Activated CD4-positive, alpha-beta memory T cell treated with anti-CD3 and anti-CD28 coated beads, Interleukin-2, amount 10 ng/mL, durations not matched to agents 7 days and 5 days (primary cell): ENCODE measurements around the gene ARAP1. TPM values are rescaled to one million over a fixed set of nuclear protein-coding genes. Genes with fewer than 3 reads are reported as not detected.
A peak's percentile ranks its signal among the peaks of the same experiment; 100 is the strongest.

Source experiments
- CTCF ChIA-PET: fragments of 350-600 bp; sonication (Branson Sonifier 250); formaldehyde crosslinking; loops from one replicate; lab custom pipeline; 2021; ENCODE audit warnings: antibody characterized with exemption, inconsistent platforms; lab: Charles Lee
- POLR2A ChIA-PET: fragments of 350-600 bp; sonication (Branson Sonifier 250); formaldehyde crosslinking; loops from one replicate; lab custom pipeline; 2021; ENCODE audit warnings: antibody characterized with exemption; lab: Charles Lee
- DNase-seq: peaks from one replicate; pipeline ENCODE4 v3.0.0-alpha.2; 2020
- H3K27ac Mint-ChIP-seq: one replicate; pipeline ENCODE4 v1.8.0; 2021; ENCODE audit warnings: mild to moderate bottlenecking, mixed read lengths
- H3K27me3 Mint-ChIP-seq: one replicate; pipeline ENCODE4 v1.8.0; 2021; ENCODE audit warnings: mixed read lengths
- H3K36me3 Mint-ChIP-seq: one replicate; pipeline ENCODE4 v1.8.0; 2021; ENCODE audit warnings: low read depth, mixed read lengths
- H3K4me1 Mint-ChIP-seq: one replicate; pipeline ENCODE4 v1.8.0; 2021; ENCODE audit warnings: mixed read lengths
- H3K4me3 Mint-ChIP-seq: one replicate; pipeline ENCODE4 v1.8.0; 2021; ENCODE audit warnings: mild to moderate bottlenecking, mixed read lengths
- H3K9me3 Mint-ChIP-seq: one replicate; pipeline ENCODE4 v1.8.0; 2021; ENCODE audit warnings: mixed read lengths
- total RNA-seq, 2 experiments: library from RNA; stranded (reverse); gene quantifications; one replicate each; pipeline ENCODE4 v1.2.3, GENCODE V29; 2021

ARAP1 gene
- total RNA-seq, 2 experiments from 2014 or later, result 108 to 109 TPM

DNA sequence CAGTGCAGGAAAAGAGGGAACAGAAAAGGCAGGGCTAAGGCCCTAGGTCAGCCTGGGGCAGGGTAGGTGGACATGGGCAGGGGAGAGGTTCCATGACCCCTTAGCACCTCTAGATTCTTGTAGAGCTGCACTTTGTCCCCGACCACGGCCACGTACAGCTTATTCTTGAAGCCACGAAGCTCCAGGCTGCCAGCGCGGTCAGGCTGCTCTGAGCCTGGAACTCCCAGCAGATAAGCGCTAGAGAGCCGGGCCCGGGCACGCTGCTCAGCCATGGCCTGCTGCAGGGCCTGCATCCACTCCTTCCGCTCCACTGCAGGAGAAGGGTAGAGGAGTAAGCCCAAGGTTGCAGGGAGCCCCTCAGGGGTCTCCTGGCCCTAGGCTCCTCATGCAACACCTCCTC is 41.9 kb downstream of the ARAP1 start:
- no peak for DNase-seq
- Mint-ChIP-seq H3K9me3 (no peaks in the 10 kb centered on the region), H3K27ac (no peak overlapping the region), H3K4me3 (no peak overlapping the region), H3K27me3 (no peaks in the 10 kb centered on the region), H3K4me1 (no peaks in the 10 kb centered on the region), H3K36me3 (peaks cover 60% of the 10 kb centered on the region)
- POLR2A ChIA-PET, result no interaction called here
- CTCF ChIA-PET, result no interaction called here

DNA sequence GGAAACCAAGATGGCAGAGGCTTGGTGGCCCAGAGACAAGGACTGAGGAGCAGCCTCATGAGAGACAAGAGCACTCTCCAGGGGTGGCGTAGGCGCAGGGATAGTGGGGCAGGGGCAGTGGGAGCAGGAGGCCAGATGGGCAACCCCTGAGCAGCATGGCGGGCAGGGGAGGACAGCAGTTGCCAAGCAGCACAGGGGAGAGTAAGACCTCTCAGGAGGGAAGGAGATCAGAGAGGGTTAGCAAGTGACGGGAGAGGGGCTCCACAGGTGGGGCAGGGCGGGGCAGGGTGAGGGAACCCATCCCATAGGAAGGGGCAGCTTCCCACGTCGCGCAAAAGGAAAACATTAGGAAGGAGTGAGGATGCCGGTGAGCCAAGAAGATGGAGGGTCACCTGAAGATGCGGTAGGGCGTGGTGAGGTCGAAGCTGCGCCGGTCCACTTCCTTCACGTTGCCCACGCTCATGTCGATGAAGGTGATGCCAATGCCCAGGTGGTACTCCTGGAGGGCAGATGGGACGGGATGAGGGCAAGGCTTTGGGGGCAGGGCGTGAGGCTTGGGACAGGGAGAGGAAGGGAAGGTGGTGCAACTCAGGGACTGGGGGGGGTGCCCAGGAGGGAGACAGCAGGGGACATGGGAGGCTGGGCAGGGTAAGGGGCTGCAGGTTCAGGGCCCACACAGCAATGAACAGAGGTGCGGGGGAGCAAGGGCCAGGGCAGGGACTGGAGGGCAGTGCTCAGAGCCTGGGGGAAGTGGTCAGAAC is 42.5 kb downstream of the ARAP1 start:
- Mint-ChIP-seq H3K4me3 (no peak overlapping the region), H3K9me3 (no peaks in the 10 kb centered on the region), H3K27me3 (no peaks in the 10 kb centered on the region), H3K36me3 (peaks cover 64% of the 10 kb centered on the region), H3K4me1 (no peaks in the 10 kb centered on the region), H3K27ac (no peak overlapping the region)
- CTCF ChIA-PET, result interaction anchor here (0.6 kb wide), 1 partner anchor 84 kb away, joined by 3 read pairs; no protein-coding TSS in a partner anchor
- DNase-seq, result no peak
- POLR2A ChIA-PET, result no interaction called here

- H3K4me3 Mint-ChIP-seq, result no peak overlapping the region
- CTCF ChIA-PET, result interaction anchor here (1.7 kb wide), 1 partner anchor 23 kb away, joined by 3 read pairs; no protein-coding TSS in a partner anchor
- peaks cover 63% of the 10 kb centered on the region for H3K36me3 Mint-ChIP-seq
- POLR2A ChIA-PET, result interaction anchor here (0.8 kb wide), 1 partner anchor 10 kb away, joined by 3 read pairs; no protein-coding TSS in a partner anchor
- no peak for DNase-seq
- no peaks in the 10 kb centered on the region for H3K9me3 Mint-ChIP-seq
- no peaks in the 10 kb centered on the region for H3K27me3 Mint-ChIP-seq
- no peaks in the 10 kb centered on the region for H3K4me1 Mint-ChIP-seq
- H3K27ac Mint-ChIP-seq, result no peak overlapping the region
Observed at GRCh38 chr11:72707032-72707431, 45.2 kb downstream of the ARAP1 start.

- Mint-ChIP-seq H3K4me1 (no peaks in the 10 kb centered on the region), H3K36me3 (peaks cover 66% of the 10 kb centered on the region), H3K27me3 (no peaks in the 10 kb centered on the region), H3K9me3 (no peaks in the 10 kb centered on the region), H3K4me3 (no peak overlapping the region), H3K27ac (no peak overlapping the region)
- no peak for DNase-seq
- CTCF ChIA-PET, result interaction anchor here (1.2 to 1.7 kb wide), 2 partner anchors 22 to 23 kb away, joined by 3 read pairs; no protein-coding TSS in a partner anchor
- POLR2A ChIA-PET, result interaction anchor here (0.8 kb wide), 1 partner anchor 10 kb away, joined by 3 read pairs; no protein-coding TSS in a partner anchor
Observed at GRCh38 chr11:72706579-72706978, 45.6 kb downstream of the ARAP1 start.

- Mint-ChIP-seq H3K36me3 (peaks cover 67% of the 10 kb centered on the region), H3K9me3 (no peaks in the 10 kb centered on the region), H3K4me3 (no peak overlapping the region), H3K27ac (no peak overlapping the region), H3K4me1 (no peaks in the 10 kb centered on the region), H3K27me3 (no peaks in the 10 kb centered on the region)
- POLR2A ChIA-PET, result interaction anchor here (0.8 kb wide), 1 partner anchor 11 kb away, joined by 3 read pairs; no protein-coding TSS in a partner anchor
- CTCF ChIA-PET, result interaction anchor here (1.2 to 1.7 kb wide), 2 partner anchors 21 to 22 kb away, joined by 3 read pairs; no protein-coding TSS in a partner anchor
- DNase-seq, result no peak
Observed at GRCh38 chr11:72705442-72706365, 46.5 kb downstream of the ARAP1 start.

DNA sequence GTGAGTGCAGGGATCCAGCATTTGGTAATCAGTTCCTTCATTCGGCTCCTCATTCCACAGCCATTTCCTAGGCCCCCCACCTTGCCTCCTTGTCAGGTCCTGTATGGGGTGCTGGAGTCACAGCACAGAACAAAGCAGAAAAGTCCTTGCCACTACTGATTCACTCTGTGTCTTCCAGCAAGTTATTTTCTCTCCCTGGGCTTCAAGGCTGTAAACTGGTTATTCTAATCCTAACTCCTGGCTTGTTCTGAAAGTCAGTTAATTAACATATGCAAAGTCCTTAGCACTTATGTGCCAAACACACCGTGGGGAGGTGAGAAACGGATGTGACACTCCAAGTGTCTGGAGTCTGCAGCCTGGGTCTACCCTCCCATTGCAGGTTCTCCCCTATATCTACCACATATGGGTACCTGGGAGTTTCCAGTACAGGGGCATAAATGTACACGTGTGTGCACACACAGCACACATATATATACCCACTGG is 47.4 kb downstream of the ARAP1 start:
- H3K27ac Mint-ChIP-seq, result no peak overlapping the region
- H3K27me3 Mint-ChIP-seq, result no peaks in the 10 kb centered on the region
- peaks cover 66% of the 10 kb centered on the region for H3K36me3 Mint-ChIP-seq
- POLR2A ChIA-PET, result interaction anchor here (1.0 kb wide), 1 partner anchor 85 kb away, joined by 3 read pairs; no protein-coding TSS in a partner anchor
- no peak overlapping the region for H3K4me3 Mint-ChIP-seq
- no peaks in the 10 kb centered on the region for H3K4me1 Mint-ChIP-seq
- CTCF ChIA-PET, result interaction anchor here (1.2 to 1.5 kb wide), 2 partner anchors 18 to 20 kb away, joined by 3 to 4 read pairs; no protein-coding TSS in a partner anchor
- DNase-seq, result no peak
- H3K9me3 Mint-ChIP-seq, result no peaks in the 10 kb centered on the region

DNA sequence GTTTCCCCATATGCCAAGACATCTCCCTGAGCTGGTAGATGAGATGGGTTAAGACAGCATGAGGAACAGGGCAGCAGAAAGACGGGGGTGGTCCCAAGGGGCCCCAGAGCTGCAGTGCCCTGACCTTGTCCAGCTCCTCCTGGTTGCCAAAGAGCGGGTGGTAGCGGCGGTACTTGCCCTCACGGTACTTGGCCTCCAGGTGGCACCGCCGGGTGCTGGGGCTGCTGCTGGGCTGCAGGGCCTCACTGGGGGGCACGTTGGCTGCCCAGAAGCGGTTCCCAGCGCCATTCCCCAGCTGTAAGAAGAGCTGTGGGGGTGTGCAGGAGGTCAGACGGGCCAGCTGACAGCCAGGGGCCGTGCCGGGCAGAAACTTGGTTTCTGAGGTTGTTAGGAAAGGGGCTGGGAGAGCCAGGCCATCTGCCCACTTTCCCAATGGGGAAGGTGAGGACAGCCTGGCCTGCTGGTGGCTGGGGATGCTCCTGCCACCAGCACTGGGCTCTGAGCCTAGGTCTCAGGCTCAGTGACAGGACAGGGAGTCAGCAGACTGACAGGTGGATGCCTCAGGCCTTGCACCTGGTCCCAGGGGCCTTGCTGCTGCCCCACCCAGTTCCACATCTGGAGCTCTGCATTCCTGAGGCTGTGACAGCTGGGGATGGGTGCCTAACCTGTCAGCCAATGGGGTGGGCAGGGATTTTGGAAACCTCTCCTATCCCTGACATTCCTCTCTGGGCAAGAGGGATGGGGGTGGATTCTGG is 48.0 kb downstream of the ARAP1 start:
- Mint-ChIP-seq H3K27me3 (no peaks in the 10 kb centered on the region), H3K4me1 (no peaks in the 10 kb centered on the region), H3K27ac (no peak overlapping the region), H3K36me3 (peaks cover 66% of the 10 kb centered on the region), H3K4me3 (no peak overlapping the region), H3K9me3 (no peaks in the 10 kb centered on the region)
- POLR2A ChIA-PET, result interaction anchor here (1.0 kb wide), 1 partner anchor 85 kb away, joined by 3 read pairs; no protein-coding TSS in a partner anchor
- CTCF ChIA-PET, result interaction anchor here (1.1 to 1.5 kb wide), 3 partner anchors 18 to 90 kb away, joined by 3 to 4 read pairs (median 4); partner anchors contain the start of gene STARD10
- no peak for DNase-seq

DNA sequence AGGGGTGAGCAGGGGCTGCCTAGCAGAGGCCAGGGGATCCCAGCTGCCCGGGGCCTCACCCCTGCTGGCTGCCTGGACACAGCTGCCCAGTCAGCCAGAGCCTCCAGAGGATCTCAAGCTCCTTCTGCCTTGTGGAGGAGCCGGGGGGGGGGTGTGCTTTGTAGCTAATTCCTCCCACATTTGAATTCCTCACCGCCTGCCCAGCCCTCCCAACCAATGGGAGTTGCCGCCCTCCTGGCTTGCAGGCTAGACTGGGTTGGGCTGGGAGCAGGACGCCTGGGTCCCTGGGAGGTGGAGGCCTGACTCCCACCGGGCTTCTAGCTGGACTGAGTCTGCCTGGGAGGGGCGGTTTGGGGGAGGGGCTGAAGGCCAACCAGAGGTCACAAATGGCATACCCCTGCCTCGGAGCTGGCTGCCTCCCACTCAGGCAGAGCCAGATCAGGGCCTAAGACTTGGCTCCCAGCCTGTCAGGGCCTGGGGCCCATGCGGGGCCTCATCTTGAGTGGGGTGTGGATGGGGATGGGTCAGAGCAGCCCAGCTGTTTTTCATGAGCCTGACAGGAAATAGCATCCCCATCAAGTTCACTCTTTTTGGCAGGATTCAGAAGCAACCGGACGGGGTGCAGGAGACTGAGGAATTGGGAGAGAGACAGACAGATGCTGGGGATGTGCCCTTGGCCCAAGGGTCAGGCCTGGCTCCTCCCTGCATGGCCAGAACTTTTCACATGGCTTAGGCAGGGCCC is 48.8 kb downstream of the ARAP1 start:
- H3K4me1 Mint-ChIP-seq, result no peaks in the 10 kb centered on the region
- H3K27me3 Mint-ChIP-seq, result no peaks in the 10 kb centered on the region
- ChIA-PET POLR2A (interaction anchor here (1.0 to 1.9 kb wide), 2 partner anchors 18 to 86 kb away, joined by 3 to 6 read pairs; no protein-coding TSS in a partner anchor), CTCF (interaction anchor here (1.1 to 1.5 kb wide), 3 partner anchors 19 to 91 kb away, joined by 3 to 4 read pairs (median 4); partner anchors contain the start of gene STARD10)
- no peak overlapping the region for H3K4me3 Mint-ChIP-seq
- peaks cover 67% of the 10 kb centered on the region for H3K36me3 Mint-ChIP-seq
- no peak for DNase-seq
- no peak overlapping the region for H3K27ac Mint-ChIP-seq
- H3K9me3 Mint-ChIP-seq, result no peaks in the 10 kb centered on the region

- Mint-ChIP-seq H3K4me1 (no peaks in the 10 kb centered on the region), H3K27ac (peak overlapping the region; percentile 40), H3K27me3 (no peaks in the 10 kb centered on the region), H3K36me3 (peaks cover 67% of the 10 kb centered on the region), H3K9me3 (no peaks in the 10 kb centered on the region), H3K4me3 (no peak overlapping the region)
- ChIA-PET CTCF (no interaction called here), POLR2A (interaction anchor here (1.9 kb wide), 1 partner anchor 18 kb away, joined by 6 read pairs; no protein-coding TSS in a partner anchor)
- DNase-seq, result no peak
Observed at GRCh38 chr11:72702577-72703241, 49.5 kb downstream of the ARAP1 start.

DNA sequence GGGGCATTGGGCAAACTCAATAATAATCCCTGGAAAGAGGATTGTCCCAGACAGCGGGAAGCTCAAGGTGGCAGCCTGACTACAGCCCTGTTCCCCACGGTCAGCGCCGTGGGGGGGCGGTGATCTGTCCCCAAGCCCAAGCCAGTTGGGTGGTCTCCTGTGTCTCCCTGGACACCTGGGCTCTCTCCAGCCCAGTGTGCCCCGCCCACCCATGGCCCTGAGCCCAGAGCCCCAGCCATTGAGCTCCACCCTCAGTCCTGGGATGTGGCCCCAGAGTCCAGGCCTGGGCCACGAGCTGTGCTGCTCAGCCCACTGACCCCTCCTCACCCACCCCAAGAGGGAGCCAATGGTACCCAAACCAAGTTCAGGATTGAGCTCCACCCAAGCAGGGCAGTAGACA is 50.1 kb downstream of the ARAP1 start:
- Mint-ChIP-seq H3K36me3 (peaks cover 63% of the 10 kb centered on the region), H3K4me1 (no peaks in the 10 kb centered on the region), H3K4me3 (no peak overlapping the region), H3K27ac (no peak overlapping the region), H3K9me3 (no peaks in the 10 kb centered on the region), H3K27me3 (no peaks in the 10 kb centered on the region)
- DNase-seq, result no peak
- ChIA-PET POLR2A (interaction anchor here (1.9 kb wide), 1 partner anchor 19 kb away, joined by 6 read pairs; no protein-coding TSS in a partner anchor), CTCF (no interaction called here)

DNA sequence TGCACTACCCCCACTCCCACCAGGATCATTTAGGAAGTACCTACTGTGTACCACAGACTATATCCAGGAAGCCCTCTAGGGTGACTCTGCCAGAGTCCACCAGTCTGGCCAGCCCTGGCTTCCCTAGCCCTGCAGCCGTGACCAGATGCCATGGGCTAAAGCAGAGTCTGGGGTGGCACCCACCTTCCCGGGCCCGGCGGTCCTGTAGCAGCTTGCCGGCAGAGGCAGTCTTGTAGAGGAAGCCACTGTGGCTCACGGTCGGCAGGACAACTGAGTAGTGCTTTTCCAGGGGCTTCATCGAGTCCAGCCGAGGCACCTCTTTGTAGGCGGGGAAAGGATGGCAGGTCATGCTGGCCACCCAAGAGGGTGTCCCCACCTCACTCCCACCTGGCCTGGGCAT is 50.7 kb downstream of the ARAP1 start:
- CTCF ChIA-PET, result no interaction called here
- Mint-ChIP-seq H3K9me3 (no peaks in the 10 kb centered on the region), H3K36me3 (peaks cover 60% of the 10 kb centered on the region), H3K27me3 (no peaks in the 10 kb centered on the region), H3K4me1 (no peaks in the 10 kb centered on the region), H3K4me3 (no peak overlapping the region), H3K27ac (no peak overlapping the region)
- no peak for DNase-seq
- POLR2A ChIA-PET, result interaction anchor here (1.9 kb wide), 1 partner anchor 19 kb away, joined by 6 read pairs; no protein-coding TSS in a partner anchor
